RWPE2 (cell line): Measurements from ENCODE around the gene ZNF467.

Experiments used
- ATAC-seq: fragments of 200-7000 bp; cut with Tn5 transposase; 3 replicates; pipeline ENCODE4 v1.9.1; 2021; ENCODE audit warnings: low read depth
- DNase-seq: peaks from one replicate; pipeline ENCODE4 v3.0.0-alpha.2; 2020; ENCODE audit warnings: low spot score
- H3K27ac ChIP-seq: fragments of 450-650 bp; 2 replicates; pipeline ENCODE4 v1.5.1; 2017; ENCODE audit warnings: mild to moderate bottlenecking; ENCODE audit not compliant: poor library complexity, severe bottlenecking
- H3K27me3 ChIP-seq: fragments of 250-450 bp; sonication (Bioruptor Pico); 2 replicates; pipeline ENCODE4 v1.5.1; 2021; ENCODE audit warnings: mild to moderate bottlenecking, moderate library complexity; ENCODE audit not compliant: insufficient read depth, poor library complexity, severe bottlenecking
- H3K36me3 ChIP-seq: fragments of 250-450 bp; sonication (Bioruptor Pico); 2 replicates; pipeline ENCODE4 v1.5.1; 2020; ENCODE audit warnings: low read depth, mild to moderate bottlenecking, moderate library complexity
- H3K4me1 ChIP-seq: fragments of 250-450 bp; sonication (Bioruptor Pico); 2 replicates; pipeline ENCODE4 v1.5.1; 2021; ENCODE audit warnings: mild to moderate bottlenecking, moderate library complexity; ENCODE audit not compliant: insufficient read depth, poor library complexity, severe bottlenecking
- H3K4me3 ChIP-seq: fragments of 250-450 bp; sonication (Bioruptor Pico); 2 replicates; pipeline ENCODE4 v1.5.1; 2021; ENCODE audit warnings: mild to moderate bottlenecking, moderate library complexity; ENCODE audit not compliant: severe bottlenecking
- H3K9me3 ChIP-seq: fragments of 250-450 bp; sonication (Bioruptor Pico); 2 replicates; pipeline ENCODE4 v1.5.1; 2021; ENCODE audit warnings: mild to moderate bottlenecking, moderate library complexity; ENCODE audit not compliant: severe bottlenecking
- TF ChIP-seq, protein P1 (sequence below): fragments of 450-650 bp; IDR thresholded peaks from one replicate; pipeline ENCODE4 v1.5.1; 2017; ENCODE audit warnings: mild to moderate bottlenecking, moderate library complexity; ENCODE audit not compliant: poor library complexity, severe bottlenecking

Gene ZNF467

GRCh38 chr7:149770728-149771636 lies 2.4 kb downstream of the ZNF467 start:
- H3K36me3 ChIP-seq, result no peaks in the 10 kb centered on the region
- H3K9me3 ChIP-seq, result no peaks in the 10 kb centered on the region
- TF ChIP-seq, protein P1, sequence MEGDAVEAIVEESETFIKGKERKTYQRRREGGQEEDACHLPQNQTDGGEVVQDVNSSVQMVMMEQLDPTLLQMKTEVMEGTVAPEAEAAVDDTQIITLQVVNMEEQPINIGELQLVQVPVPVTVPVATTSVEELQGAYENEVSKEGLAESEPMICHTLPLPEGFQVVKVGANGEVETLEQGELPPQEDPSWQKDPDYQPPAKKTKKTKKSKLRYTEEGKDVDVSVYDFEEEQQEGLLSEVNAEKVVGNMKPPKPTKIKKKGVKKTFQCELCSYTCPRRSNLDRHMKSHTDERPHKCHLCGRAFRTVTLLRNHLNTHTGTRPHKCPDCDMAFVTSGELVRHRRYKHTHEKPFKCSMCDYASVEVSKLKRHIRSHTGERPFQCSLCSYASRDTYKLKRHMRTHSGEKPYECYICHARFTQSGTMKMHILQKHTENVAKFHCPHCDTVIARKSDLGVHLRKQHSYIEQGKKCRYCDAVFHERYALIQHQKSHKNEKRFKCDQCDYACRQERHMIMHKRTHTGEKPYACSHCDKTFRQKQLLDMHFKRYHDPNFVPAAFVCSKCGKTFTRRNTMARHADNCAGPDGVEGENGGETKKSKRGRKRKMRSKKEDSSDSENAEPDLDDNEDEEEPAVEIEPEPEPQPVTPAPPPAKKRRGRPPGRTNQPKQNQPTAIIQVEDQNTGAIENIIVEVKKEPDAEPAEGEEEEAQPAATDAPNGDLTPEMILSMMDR, result no peak
- ATAC-seq (no peak), DNase-seq (no peak)
- no peak overlapping the region for H3K27ac ChIP-seq
- no peaks in the 10 kb centered on the region for H3K4me1 ChIP-seq
- H3K27me3 ChIP-seq, result peaks cover 48% of the 10 kb centered on the region
- peak overlapping the region; percentile 38 for H3K4me3 ChIP-seq

- ATAC-seq (no peak), DNase-seq (no peak)
- no peaks in the 10 kb centered on the region for H3K4me1 ChIP-seq
- no peak overlapping the region for H3K27ac ChIP-seq
- TF ChIP-seq, protein P1, result no peak
- H3K27me3 ChIP-seq, result peaks cover 51% of the 10 kb centered on the region
- H3K9me3 ChIP-seq, result no peaks in the 10 kb centered on the region
- no peaks in the 10 kb centered on the region for H3K36me3 ChIP-seq
- no peak overlapping the region for H3K4me3 ChIP-seq
These were observed 3.5 kb downstream of the ZNF467 start for GRCh38 chr7:149769915-149770314.

DNA sequence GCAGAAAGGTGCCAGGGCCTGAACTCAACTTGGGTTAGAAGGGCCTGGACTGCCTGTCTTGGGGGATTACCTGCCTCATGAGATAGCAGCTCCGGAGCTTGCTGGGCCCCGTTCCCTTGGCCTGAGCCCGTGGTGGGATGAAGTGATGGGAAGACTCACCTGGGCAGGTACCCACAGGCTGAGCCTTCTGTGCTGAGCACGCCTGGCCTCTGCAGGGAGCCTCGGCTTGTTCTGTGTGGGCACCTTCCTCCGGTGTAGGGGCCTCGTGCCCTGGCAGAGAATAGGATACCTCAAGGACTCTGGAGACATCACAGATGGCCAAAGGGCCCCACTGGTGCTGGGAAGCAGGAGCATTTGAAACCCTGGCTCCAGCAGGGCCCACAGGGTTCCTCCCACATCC lies 4.5 kb downstream of the ZNF467 start:
- H3K36me3 ChIP-seq, result no peaks in the 10 kb centered on the region
- H3K27me3 ChIP-seq, result peaks cover 51% of the 10 kb centered on the region
- no peak overlapping the region for H3K27ac ChIP-seq
- no peaks in the 10 kb centered on the region for H3K9me3 ChIP-seq
- H3K4me1 ChIP-seq, result no peaks in the 10 kb centered on the region
- no peak for DNase-seq
- TF ChIP-seq, protein P1, result no peak
- no peak overlapping the region for H3K4me3 ChIP-seq
- no peak for ATAC-seq

DNA sequence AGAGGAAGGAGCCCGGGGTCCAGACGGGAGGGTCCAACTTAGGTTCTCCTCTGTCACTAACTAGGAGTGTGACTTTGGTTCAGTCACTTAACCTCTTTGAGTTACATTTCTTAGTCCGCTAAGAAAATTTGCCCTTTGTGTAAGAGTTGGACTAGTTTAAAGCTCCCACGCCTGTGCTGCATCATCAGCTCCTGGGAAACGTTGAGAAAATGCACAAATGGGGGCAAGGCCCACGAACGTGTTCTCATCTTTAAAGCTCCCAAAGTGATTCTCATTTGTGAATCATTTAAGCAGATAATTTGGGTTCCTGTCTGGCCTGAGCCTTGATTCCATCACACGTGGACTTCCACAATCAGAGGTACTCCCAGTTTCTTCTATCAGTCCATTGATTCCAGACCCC lies 6.3 kb downstream of the ZNF467 start:
- H3K27me3 ChIP-seq, result peaks cover 63% of the 10 kb centered on the region
- DNase-seq, result no peak
- ATAC-seq, result no peak
- H3K4me3 ChIP-seq, result no peak overlapping the region
- H3K4me1 ChIP-seq, result no peaks in the 10 kb centered on the region
- no peaks in the 10 kb centered on the region for H3K9me3 ChIP-seq
- H3K27ac ChIP-seq, result no peak overlapping the region
- TF ChIP-seq, protein P1, result no peak
- no peaks in the 10 kb centered on the region for H3K36me3 ChIP-seq

DNA sequence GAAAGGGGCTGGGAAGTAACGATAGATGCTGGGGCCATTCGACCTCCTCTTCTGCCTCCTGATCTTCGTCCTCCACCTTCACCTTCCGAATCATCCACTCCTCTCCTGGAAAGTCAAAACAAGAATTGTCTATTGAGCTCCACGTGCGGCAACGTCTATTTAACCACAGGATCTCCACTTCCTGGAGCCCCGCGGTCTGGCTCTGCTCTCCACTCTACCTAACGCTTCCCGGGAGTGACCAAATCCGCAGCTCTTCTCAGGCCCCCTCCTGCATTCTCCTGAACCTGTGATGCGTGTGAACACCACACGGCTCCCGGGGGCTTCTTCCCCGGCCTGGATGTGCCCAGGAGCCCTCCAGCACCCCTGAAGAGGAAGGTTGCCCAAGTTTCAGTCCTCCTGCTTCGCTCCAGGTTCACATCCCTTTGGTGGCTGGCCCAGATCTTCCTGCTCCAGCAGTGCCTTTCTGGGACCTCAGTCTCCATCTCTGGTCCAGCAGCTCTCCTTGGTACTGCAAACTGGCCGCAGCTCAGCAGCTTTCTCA lies 7.2 kb downstream of the ZNF467 start:
- Histone ChIP-seq H3K27me3 (peaks cover 65% of the 10 kb centered on the region), H3K4me1 (no peaks in the 10 kb centered on the region), H3K36me3 (no peaks in the 10 kb centered on the region), H3K4me3 (no peak overlapping the region), H3K9me3 (no peaks in the 10 kb centered on the region), H3K27ac (no peak overlapping the region)
- TF ChIP-seq, protein P1, result no peak
- ATAC-seq (no peak), DNase-seq (no peak)
